KBM-7 (cell line): Measurements from ENCODE around the gene WDR20.
A peak's percentile ranks its signal among the peaks of the same experiment; 100 is the strongest.
"Not testable (repeated sequence)": the region's sequence is repeated elsewhere in the genome, so short reads cannot be mapped to it uniquely, and the experiment has no call there.

Experiments
- DNase-seq: peaks from one replicate; pipeline ENCODE4 v3.0.0-alpha.2; 2015
- in situ Hi-C: fragments of 300-500 bp; cut with MboI; formaldehyde crosslinking; loops from 2 replicates; pipeline ENCODE4 v1.14.3; 2020; ENCODE audit warnings: low sequenced_read_pairs, low pct_unique_long_range_greater_than_20kb, mixed read lengths

Gene WDR20

DNA sequence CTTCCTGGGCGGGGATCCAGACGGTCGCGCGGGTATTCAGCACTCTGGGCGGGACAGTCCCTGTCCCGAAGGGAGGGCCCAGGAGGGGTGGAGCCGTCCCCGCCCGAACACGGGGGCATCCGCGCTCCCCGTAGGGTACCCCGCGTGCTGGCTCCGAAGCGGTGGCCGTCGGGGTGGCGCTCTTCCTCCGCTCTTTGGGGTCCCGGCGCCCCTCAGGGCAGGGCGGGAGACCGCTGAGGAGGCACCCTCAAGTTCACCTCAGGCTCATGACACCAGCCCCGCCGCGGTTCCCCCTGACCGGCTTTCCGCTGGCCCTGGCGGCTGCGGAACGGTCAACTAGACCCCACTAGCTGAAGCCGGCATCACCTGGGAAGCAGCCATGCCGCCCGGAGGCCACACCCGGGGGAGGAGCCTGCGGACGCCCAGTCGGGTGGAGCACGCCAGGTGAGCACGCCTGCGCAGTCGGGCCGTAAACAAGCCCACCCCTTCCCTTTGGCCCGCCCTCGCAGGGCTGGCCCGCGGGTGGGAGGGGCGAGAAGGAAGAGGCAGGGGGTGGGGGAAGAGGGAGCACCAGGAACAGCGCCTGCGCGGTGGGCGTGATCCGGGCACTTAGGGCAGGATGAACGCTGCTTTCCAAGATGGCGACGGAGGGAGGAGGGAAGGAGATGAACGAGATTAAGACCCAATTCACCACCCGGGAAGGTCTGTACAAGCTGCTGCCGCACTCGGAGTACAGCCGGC is at the start of gene WDR20:
Gene WDR20 (plus strand): TSS at position 612 of the 741 bp plus-strand sequence. CDS start 27 bp downstream, at position 639.
- DNase-seq = peak; percentile 96
- in situ Hi-C loops = no loop called here

GRCh38 chr14:102090713-102091112 is 49.0 kb upstream of the WDR20 start:
- no peak for DNase-seq
- in situ Hi-C loops = no loop called here

DNA sequence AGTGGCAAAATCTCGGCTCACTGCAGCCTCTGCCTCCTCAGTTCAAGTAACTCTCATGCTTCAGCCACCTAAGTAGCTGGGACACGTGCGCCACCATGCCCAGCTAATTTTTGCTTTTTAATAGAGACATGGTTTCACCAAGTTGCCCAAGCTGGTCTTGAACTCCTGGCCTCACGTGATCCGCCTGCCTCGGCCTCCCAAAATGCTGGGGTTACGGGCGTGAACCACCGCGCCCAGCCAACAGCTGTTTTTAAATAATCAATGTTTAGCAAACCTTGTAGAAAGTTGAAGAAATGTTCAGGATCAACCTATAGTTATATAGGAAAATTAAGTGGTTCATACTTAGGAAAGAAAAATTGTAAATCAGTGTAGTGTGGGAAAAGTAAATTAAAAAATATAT is 46.9 kb upstream of the WDR20 start:
- in situ Hi-C loops = no loop called here
- DNase-seq = no peak

GRCh38 chr14:102094101-102094500 is 45.6 kb upstream of the WDR20 start:
- in situ Hi-C loops = no loop called here
- no peak for DNase-seq

DNA sequence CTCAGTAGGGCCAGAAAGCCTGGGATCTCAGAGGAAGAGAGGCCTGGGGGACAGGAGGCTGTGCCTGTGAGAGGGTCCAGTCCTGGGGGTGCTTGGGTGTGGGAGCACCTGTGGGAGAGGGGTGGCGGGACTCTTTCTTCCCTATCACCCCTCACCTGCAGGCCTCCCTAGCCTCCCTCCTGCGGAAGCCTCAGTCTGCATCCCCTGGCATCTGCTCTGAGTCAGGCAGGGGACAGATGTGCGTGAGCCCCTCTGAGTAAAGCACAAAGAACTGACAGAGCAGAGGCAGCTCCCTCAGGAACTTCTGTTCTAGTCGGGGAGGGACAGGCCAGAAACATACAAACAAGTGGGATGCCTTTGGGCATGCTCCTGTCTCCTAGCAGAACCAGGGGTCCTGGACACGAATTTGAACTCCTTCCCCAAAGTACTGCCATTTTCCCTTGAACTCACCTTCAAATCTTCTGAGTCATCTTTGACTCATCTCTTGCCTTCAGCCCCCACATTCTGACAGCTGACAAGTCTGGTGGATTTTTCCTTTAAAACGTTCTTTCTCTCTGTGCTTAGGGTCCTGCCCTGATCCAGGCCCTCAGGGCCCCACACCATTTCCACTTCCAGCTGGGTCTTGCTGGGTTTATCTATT is 44.3 kb upstream of the WDR20 start:
- no peak for DNase-seq
- in situ Hi-C loops = no loop called here

- no peak for DNase-seq
These were observed 43.7 kb upstream of the WDR20 start for GRCh38 chr14:102095871-102096568.

GRCh38 chr14:102096569-102097188 is 43.0 kb upstream of the WDR20 start:
- DNase-seq = peak; percentile 72
- in situ Hi-C loops = no loop called here

More at GRCh38 chr14:102095871-102096568, 43.7 kb upstream of the WDR20 start:
- in situ Hi-C loops = no loop called here

DNA sequence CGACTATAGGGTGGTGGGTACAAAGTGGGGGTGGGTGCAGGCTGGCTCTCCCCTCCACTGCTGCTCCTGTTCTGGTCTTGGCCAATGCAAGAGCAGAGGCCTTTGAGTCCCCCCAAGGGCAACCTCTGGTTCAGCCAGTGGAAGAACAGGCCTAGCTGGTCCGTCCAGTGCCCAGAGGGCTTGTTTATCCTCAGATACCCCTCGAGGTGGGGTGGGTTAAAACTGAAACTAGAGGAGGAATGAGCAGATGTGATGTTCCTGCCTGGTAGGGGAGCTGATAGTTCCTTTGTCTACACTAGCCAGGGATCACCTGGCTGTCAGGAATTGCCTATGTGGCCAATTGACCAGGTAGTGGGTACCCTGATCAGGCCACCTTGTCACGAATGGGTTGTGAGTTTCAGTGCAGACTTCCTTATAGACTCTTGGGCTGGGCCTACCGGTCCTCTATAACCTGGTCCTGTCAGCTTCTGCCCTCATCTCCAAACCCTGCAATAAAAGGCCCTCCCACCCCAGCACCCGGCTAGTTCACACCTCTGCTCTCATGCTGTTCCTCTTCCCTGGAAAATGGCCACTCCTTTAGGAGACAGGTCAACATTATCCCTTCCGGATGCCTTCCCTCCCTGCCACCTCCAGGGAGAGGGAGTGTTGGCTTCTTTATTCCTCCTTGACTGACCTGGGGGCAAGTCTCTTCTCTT is 42.1 kb upstream of the WDR20 start:
- in situ Hi-C loops = no loop called here
- no peak for DNase-seq

DNA sequence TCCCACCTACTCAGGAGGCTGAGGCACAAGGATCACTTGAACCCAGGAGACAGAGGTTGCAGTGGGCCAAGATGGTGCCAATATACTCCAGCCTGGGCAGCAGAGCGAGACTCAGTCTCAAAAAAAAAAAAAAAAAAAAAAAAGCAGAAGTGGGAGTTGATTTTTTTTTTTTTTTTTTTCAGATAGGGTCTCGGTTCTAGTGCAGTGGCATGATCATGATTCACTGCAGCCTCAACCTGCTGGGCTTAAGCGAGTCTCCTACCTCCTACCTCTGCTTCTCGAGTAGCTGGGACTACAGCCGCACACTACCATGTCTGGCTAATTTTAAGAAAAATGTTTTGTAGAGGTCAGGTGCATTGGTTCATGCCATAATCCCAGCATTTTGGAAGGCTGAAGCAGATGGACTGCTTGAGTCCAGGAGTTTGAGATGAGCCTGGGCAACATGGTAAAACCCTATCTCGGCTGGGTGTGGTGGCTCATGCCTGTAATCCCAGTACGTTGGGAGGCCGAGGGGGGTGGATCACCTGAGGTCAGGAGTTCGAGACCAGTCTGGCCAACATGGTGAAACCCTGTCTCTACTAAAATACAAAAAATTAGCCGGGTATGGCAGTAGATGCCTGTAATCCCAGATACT is 36.5 kb upstream of the WDR20 start:
- in situ Hi-C loops = no loop called here
- DNase-seq = peak; percentile 64

DNA sequence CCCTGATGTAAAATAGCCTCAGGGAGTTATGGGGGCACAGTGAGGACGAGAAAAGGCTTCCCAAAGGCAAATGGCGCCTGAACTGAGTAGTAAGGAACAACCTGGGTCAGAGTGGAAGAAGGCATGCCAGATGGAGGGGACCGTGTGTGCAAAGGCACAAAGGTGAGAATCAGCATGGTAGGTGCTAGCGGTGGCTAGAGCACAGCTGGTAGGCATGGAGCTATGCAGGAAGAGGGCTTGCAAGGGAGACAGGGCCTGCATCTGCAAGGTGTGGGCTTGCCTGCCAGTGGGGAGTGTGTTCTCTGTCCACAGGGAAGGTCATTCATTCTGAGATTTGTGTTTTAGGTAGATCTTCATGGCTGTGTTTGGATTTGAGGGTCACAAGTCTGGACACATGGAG is 34.3 kb upstream of the WDR20 start:
- in situ Hi-C loops = no loop called here
- no peak for DNase-seq

DNA sequence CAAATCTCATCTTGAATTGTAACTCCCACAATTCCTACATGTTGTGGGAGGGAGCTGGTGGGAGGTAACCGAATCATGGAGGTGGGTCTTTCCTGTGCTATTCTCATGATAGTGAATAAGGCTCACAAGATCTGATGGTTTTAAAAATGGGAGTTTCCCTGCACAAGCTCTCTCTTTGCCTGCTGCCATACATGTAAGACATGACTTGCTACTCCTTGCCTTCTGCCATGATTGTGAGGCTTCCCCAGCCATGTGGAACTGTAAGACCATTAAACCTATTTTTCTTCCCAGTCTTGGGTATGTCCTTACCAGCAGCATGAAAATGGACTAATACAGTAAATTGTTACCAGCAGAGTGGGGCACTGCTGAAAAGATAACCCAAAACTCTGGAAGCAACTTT is 30.4 kb upstream of the WDR20 start:
- DNase-seq, in situ Hi-C loops: not testable (repeated sequence)

DNA sequence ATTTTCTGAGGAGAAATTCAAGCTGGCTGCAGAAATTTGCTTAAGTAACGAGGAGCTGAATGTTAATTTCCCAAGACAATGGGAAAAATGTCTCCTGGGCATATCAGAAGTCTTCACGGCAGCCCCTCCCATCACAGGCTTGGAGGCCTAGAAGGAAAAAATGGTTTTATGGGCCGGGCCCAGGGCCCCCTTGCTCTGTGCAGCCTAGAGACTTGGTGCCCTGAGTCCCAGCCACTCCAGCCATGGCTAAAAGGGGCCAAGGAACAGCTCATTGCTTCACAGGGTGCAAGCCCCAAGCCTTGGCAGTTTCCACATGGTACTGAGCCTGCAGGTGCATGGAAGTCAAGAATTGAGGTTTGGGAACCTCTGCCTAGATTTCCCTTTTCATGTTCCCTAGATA is 28.6 kb upstream of the WDR20 start:
- DNase-seq = no peak
- in situ Hi-C loops = no loop called here

- in situ Hi-C loops = no loop called here
- DNase-seq = no peak
These were observed 23.1 kb upstream of the WDR20 start for GRCh38 chr14:102116361-102117180.

DNA sequence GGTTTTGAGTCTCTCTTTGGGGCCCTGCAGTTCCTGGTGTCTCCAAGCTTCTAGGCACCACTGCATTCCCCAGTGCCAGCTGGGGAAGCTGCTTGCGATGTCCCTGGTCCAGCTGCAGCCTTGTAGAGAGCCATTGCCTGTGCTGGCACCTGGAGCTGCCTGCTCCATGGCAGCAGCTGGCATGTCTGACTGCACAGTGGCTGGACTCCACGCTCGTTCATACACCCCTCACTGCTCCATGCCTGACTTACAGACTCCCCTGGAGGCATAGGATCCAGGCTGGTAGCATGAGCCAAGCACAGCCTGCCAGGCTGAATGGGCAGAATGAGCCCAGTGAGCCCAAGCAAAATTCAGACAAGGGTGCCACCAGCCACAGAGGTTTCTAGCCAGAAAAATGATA is 21.8 kb upstream of the WDR20 start:
- no peak for DNase-seq
- in situ Hi-C loops = no loop called here

DNA sequence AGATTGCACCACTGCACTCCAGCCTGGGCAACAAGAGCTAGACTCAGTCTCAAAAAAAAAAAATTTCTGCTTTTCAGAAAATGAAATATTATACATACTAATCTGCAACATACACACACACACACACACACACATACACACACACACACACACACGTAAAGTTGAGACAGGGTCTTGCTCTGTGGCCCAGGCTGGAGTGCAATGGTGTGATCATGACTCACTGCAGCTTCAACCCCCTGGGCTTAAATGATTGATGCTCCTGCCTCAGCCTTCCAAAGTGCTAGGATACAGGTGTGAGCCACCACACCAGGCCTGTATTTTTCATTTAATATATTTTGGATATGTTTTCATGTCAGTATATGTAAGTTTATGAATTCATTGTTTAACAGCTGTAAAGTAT is 18.8 kb upstream of the WDR20 start:
- no peak for DNase-seq
- in situ Hi-C loops = no loop called here

DNA sequence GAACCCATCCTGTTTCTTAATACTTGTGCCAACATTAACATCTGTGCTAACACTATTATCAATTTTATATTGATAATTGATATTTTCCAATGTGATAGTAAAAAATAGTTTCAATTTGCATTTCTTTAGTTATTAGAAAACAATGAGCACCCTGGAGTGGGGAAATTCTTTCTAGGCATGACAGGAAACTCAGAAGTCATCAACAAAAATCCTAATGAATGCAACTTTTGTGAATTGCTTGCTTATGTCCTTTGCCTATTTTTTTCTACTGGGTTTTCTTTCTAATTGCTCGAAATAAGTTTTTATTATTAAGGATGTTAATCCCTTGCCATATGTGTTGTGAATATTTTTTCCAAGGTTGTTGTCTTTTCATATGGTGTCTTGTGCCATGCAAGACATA is 18.1 kb upstream of the WDR20 start:
- DNase-seq = no peak
- in situ Hi-C loops = no loop called here

- in situ Hi-C loops = no loop called here
- DNase-seq = no peak
These were observed 15.3 kb upstream of the WDR20 start for GRCh38 chr14:102124419-102124818.

- no peak for DNase-seq
- in situ Hi-C loops = no loop called here
These were observed 14.2 kb upstream of the WDR20 start for GRCh38 chr14:102125546-102125945.
